GM18867 (cell line): ENCODE data around the gene SLPI.

ENCODE experiments used
- ATAC-seq: cut with Tn5 transposase; IDR thresholded peaks from one replicate; pipeline ENCODE4 v1.9.1; 2021; ENCODE audit warnings: mild to moderate bottlenecking, moderate library complexity; ENCODE audit not compliant: unreplicated experiment

SLPI gene, protein sequence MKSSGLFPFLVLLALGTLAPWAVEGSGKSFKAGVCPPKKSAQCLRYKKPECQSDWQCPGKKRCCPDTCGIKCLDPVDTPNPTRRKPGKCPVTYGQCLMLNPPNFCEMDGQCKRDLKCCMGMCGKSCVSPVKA

GRCh38 chr20:45254383-45255262 is at the start of gene SLPI:
Gene SLPI, minus strand, starts transcription at chr20:45254564. Its CDS starts 21 bp downstream, at chr20:45254543.
- ATAC-seq, result peak; percentile 66

DNA sequence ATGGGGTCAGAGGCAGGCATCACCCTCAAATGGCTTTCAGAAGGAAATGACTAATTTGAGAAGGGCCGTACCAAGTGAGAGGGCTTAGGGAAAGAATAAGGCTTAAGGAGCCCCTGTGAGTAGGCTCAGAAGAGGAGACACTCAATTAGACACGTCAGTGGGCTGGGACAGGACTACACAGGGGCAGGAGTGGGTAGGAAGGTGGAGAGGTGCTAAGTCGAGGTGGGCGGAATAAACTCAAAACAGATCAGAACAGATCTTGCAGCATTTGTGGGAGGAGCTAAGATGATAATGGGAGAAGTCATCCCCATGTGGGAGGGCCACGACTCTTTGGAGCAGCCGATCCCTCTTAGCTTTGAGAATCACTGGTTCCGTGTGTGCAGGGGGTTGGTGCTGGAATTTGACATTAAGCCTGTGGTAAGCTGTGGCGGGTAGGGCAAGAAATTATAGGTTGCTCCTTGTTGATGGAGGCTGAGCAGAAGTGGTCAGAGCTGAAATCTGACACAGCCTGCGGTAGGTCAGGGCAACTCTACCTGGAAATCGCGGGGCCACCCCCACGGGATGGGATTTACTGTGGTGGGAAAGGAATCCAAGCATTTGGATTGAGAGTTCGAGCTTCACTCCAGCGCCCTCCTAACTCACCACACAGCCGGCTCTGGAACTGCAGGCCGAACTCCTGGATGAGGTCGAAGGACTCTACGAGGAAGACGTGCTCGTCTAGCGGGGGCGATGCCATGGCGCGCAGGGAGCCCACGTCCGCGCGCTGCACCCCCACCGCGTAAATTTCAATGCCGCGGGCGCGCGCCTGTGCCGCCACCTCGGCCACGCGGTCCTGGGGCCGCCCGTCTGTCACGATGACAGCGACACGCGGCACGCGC is 49.5 kb upstream of the SLPI start:
- no peak for ATAC-seq

GRCh38 chr20:45301824-45302271 is 47.5 kb upstream of the SLPI start:
- no peak for ATAC-seq

GRCh38 chr20:45300961-45301360 is 46.6 kb upstream of the SLPI start:
- ATAC-seq, result no peak

- no peak for ATAC-seq
Measured at GRCh38 chr20:45299786-45300185, 45.4 kb upstream of the SLPI start.

DNA sequence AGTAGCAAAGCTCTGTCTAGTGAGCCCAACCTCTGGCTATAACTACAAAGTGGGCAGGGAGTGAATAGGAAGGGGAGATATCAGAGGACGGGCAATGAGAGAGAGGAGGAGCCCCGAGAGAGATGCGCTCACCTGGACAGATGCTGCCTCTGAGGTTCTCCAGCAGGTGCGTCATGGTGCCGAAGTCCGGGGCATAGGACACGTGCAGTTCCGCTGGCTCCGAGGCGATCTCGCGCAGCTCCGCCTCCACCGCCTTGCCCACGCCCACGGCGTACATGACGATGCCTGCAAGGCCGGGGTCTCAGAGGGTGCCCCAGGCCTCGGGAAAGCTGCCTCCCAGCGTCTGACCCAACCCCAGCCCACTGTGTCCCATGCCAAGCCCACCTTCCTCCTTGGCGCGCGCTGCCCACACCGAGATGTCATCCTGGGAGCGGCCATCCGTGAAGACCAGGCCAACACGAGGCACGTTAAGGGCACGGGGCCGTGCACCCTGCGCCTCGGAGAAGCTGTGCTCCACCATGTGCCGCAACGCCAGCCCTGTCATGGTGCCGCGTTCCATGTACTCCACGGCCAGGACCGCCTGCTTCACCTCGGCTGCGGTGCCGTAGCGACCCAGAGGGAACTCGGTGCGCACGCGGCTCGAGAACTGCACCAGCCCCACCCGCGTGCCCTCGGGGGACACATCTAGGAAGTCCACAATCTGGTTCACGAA is 43.6 kb upstream of the SLPI start:
- no peak for ATAC-seq

GRCh38 chr20:45294659-45295058 is 40.3 kb upstream of the SLPI start:
- no peak for ATAC-seq

GRCh38 chr20:45294003-45294368 is 39.6 kb upstream of the SLPI start:
- ATAC-seq, result no peak

DNA sequence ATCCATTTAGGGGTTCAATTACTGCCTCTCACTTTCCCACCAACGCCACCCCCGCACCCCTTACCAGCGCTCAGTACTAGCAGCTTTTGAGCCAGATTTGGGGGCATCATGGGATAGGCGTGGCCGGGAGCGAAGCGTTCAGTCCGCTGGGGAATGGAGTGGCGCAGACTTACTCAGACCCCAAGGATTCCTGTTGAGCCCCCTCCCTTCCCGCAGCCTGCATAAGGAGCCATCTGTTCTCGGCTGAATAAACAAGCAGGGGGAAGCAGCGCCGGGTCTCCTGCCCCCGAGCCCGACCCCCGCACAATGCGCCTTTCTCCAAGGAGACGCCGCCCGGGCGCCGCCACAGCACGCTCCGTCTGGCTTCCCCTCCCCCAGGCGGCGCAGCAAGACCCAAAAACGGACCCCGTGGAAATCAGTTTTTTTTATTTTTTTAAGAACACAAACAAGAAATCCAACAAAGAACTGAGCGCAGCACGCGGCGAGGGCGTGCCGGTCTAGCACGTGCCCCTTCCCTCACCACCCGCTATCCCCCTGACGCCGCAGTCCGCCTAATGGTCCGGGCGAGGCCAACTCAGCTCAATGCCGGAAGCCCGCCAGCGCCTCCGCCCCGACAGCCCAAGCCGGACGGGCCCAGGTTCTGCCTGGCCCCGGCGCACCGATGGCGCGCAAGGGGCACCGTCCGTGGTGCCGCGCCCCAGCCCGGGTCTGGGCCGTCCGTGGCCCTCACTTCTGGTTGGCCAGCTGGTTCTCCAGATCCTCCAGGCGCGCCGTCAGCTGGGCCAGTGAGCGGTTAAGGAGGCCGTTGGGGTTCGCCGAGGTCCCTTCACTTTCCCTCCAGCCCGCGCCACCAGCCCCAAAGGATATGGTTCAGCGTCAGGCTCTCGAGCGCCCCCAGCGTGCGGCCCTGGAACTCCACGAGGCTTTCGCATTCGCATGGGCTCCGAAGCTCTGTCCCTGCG is 39.0 kb upstream of the SLPI start:
- peak; percentile 60 for ATAC-seq

GRCh38 chr20:45292343-45292742 is 38.0 kb upstream of the SLPI start:
- ATAC-seq, result no peak

GRCh38 chr20:45291526-45291925 is 37.2 kb upstream of the SLPI start:
- no peak for ATAC-seq

GRCh38 chr20:45290677-45291355 is 36.5 kb upstream of the SLPI start:
- no peak for ATAC-seq

DNA sequence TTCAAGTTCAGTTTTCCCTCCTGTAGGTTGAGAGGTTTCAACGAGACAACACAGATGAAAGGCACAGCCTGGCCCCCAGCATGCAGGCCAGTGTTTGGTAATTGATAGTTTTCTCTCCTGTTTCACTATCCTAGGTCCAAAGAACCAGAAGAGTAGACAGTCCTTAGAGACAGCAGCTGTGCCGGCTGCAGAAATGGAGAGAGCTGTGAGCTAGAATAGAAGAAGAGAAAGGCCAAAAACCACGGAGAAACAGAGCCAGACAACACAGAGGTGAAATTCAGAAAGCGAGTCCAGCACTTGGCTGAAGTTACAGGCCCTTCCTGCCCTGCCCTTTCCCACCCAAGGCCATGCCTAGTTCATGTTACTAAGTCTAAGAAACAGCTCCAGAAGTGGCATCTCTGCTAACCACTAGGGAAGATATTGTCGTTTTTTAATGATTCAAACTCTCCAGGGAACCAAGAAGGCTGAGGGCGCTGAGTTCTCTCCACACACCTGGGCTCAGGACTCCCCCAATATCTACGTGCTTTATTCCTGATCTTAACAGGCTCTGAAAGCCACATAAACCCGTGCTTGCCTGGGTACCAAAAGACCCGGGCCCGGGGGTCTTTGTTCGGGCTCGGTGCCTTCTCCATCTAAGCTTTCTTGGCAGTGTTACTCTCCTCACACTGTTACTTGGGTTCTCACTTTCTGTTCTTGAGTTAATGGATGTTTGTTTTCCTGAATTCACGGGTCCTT is 35.7 kb upstream of the SLPI start:
- no peak for ATAC-seq

DNA sequence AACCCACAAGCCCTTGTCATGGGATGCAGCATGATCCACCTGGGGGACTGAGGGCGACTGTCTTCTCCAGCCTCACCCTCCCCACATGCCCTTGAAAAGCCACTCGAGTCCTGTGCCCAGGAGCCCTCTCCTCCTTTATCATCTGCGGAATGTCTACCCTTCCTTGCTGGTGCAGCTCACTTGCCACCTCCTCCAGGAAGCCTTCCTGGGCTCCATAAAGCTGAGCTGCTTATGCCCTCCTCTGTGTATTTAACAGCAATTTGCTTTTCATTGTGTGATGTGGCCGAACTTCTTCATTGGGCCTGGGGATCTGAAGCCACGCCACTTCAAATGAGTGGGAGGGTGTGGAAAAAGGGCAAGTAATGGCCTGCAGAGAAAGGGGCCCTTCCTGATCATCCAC is 34.5 kb upstream of the SLPI start:
- ATAC-seq, result no peak

DNA sequence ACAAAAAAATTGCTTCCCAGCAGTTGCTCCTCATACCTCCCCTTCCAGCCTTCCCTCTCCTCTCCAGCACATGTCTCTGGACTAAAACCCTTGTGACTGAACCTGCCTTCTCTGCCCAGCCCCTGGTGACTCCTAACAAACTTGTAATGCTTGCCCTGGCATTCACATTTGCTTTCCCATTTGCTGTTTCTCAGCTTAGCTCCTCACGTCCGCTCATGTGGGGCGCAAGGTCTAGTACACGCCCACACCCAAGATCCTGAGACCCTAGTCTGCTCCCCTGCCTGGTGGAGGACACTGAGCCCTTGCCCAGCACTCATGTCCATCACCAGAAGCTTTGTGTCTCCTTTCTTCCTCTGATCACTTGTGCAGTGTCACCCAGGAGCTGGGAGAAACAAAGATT is 34.0 kb upstream of the SLPI start:
- ATAC-seq, result no peak

DNA sequence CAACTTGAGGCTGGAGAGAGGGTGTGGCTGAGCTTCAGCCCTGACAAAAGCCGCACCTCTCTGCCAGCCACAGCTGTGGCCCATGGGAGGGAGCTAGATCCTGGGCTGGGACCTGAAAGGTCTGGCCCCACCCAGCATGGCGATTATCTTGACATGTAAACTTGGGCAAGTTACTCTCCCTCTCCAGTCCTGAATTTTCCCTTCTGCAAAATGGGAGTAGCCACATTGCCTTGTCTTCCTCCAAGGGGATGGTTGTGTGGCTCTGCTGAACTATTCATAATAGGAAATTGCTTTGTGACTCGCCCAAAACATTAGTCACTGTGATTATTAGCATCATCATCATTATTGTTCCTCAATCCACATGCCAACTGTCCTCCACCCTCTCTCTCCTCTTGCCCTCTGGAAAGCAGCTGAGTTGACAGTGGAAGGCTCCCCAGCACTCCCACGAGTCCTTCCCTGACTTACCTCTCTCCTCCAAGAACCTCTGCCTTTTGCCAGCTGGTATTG is 29.2 kb upstream of the SLPI start:
- no peak for ATAC-seq

GRCh38 chr20:45282700-45283550 is 28.6 kb upstream of the SLPI start:
- ATAC-seq, result no peak
